ENCODE data around the gene CDC37.

Gene CDC37

DNA sequence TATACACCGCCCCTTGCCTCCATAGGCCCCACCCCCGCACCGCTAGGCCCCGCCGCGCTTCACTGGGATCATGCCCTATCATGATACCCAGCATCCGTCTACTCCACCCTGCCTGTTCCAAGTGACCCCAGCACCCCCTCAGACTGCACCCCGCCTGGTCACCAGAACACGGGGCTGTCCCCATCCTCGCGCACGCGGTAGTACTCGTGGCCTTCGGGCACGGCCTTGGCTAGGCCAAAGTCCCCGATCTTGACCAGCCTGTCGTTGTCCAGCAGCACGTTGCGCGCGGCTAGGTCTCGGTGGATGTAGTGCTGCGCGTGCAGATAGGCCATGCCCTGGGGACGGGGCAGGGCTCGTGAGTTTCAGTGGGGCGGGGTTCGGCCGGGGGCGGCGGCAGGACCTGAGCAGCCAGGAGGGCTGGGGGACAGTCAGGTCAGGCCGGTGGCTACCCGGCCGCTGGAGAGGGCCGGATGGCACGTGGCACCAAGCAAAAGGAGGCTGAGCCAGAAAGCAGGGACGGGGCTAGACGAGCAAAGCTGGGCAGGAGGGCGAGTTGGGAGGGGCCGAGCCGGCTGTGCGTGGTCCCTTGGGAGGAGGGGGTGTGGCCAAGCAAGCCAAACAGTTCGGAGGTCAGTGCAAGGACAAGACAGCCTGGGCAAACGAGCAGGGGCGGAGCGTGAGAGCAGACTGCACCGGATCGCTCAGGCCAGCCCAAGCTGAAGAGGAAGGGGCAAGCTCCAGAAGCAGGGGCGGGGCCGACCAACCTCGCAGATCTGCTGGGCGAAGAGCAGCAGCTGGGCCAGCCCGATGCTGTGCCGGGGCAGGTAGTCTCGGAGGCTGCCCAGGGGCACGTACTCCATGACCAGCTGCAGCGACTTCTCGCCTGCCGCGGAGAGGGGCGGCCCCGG, 50.3 kb downstream of the CDC37 start:
- no peak for DNase-seq

DNA sequence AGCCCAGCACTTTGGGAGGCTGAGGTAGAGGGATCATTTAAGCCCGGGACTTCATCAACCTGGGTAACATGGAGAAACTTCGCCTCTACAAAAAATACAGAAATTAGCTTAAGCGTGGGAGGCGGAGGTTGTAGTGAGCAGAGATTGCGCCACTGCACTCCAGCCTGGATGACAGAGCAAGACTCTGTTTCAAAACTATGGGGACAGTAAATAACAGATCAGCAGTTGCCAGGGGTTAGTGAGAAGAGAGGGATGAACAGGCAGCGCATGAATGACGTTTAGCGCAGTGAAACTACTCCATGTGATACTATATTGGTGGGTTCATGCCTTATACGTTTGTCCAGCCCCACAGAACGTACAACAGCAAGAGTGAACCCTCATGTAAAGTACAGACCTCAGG, 56.8 kb downstream of the CDC37 start:
- no peak for DNase-seq

DNA sequence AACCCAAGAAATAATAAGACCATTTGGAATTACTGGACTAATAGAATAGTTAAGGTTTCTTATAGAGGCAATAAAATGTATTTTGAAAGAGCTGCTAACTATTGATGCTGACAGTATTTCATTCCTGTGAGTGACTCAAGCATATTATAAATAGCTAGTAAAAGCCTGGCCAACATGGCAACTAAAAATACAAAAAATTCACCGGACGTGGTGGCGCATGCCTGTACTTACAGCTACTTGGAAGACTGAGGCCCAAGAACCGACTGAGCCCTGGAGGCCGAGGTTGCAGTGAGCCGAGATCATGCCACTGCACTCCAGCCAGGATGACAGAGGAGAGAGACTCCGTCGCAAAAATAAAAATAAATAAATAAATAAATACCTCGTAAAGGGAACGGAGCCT, 58.6 kb downstream of the CDC37 start:
- no peak for DNase-seq

DNA sequence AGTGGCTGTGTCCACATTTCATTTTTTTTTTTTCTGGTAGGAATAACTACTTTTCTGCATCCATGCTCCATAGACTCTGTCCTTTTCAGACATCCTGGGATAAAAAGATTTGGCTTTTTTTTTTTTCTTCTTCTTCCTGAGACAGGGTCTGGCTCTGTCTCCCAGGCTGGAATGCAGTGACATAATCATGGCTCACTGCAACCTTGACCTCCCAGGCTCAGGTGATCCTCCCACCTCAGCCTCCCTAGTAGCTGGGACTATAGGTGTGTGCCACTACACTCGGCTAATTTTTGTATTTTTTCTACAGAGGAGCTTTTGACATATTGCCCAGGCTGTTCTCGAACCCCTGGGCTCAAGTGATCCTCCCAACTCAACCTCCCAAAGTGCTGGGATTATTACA, 59.8 kb downstream of the CDC37 start:
- DNase-seq = no peak
